HFFc6 (cell line): ENCODE data around the gene NEU4. TPM values are rescaled to one million over a fixed set of nuclear protein-coding genes. Genes with fewer than 3 reads are reported as not detected.
"Not testable (repeated sequence)": the region's sequence is repeated elsewhere in the genome, so short reads cannot be mapped to it uniquely, and the experiment has no call there.

Source experiments
- DNase-seq: peaks from one replicate; pipeline ENCODE4 v3.0.0-alpha.2; 2018
- H3K27ac Mint-ChIP-seq: 2 replicates; pipeline ENCODE4 v1.8.0; 2020; ENCODE audit warnings: mild to moderate bottlenecking, mixed read lengths
- H3K27me3 Mint-ChIP-seq: 2 replicates; pipeline ENCODE4 v1.8.0; 2021; ENCODE audit warnings: mild to moderate bottlenecking, moderate library complexity, mixed read lengths; ENCODE audit not compliant: insufficient read depth
- H3K36me3 Mint-ChIP-seq: 2 replicates; pipeline ENCODE4 v1.8.0; 2021; ENCODE audit warnings: low read depth, mixed read lengths
- H3K4me1 Mint-ChIP-seq: 2 replicates; pipeline ENCODE4 v1.8.0; 2020; ENCODE audit warnings: low read depth, mixed read lengths
- H3K4me3 Mint-ChIP-seq: 2 replicates; pipeline ENCODE4 v1.8.0; 2020; ENCODE audit warnings: mild to moderate bottlenecking, moderate library complexity, mixed read lengths
- H3K9me3 Mint-ChIP-seq: 2 replicates; pipeline ENCODE4 v1.8.0; 2020; ENCODE audit warnings: mild to moderate bottlenecking, mixed read lengths
- total RNA-seq, 6 experiments: library from RNA; stranded (reverse); fragmentation: NEBNext Ultra II Directional; extraction: Animal tissue kit (Norgen Biotek cat#: 25700); gene quantifications; 2 replicates in 1 of 6; 3 replicates in 5 of 6; pipeline ENCODE4 v1.2.3, GENCODE V29; 2021
- TF ChIP-seq, protein P1 (sequence below): fragments of 200-600 bp; sonication (generic); IDR thresholded peaks from 2 replicates; pipeline ENCODE4 v1.5.0; 2021; ENCODE audit warnings: antibody characterized with exemption, mild to moderate bottlenecking

NEU4 gene
- total RNA-seq, 6 experiments from 2014 or later: 0.08 TPM; not detected in 5

DNA sequence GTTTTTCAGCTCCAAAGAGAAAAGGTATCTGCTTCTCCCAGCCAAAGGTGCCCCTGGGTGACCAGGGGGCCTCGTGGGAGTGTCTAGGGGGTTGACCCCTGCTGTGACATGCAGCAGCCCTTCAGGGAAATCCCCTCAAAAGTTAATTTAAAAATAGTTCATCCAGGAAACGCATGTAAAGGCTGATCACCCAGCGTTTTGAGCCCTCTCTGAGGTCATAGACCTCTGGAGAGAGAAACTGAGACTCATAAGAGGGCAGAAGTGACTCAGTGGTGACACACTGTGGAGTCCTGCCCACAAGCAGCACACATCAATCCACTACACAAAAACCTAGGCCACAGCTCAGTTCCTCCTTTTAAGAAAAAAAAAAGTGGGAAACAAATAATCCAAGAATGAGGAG lies 20.4 kb upstream of the NEU4 start:
- H3K4me3 Mint-ChIP-seq: no peak overlapping the region
- H3K27me3 Mint-ChIP-seq: peaks cover 9% of the 10 kb centered on the region
- no peaks in the 10 kb centered on the region; the same call in 1 of the 2 replicates for H3K9me3 Mint-ChIP-seq

GRCh38 chr2:241791385-241791784 lies 17.6 kb upstream of the NEU4 start:
- not testable (repeated sequence) for H3K36me3 Mint-ChIP-seq, H3K4me3 Mint-ChIP-seq, H3K4me1 Mint-ChIP-seq, DNase-seq, H3K9me3 Mint-ChIP-seq, H3K27ac Mint-ChIP-seq
- peaks cover 14% of the 10 kb centered on the region for H3K27me3 Mint-ChIP-seq

More for the DNA sequence above, 20.4 kb upstream of the NEU4 start:
- H3K27ac Mint-ChIP-seq: no peak overlapping the region
- no peaks in the 10 kb centered on the region; the same call in 1 of the 2 replicates for H3K36me3 Mint-ChIP-seq
- DNase-seq: no peak
- 0 out of 2 replicates have a peak, but pooled peaks cover 7% of the 10 kb centered on the region for H3K4me1 Mint-ChIP-seq
- TF ChIP-seq, protein P1, sequence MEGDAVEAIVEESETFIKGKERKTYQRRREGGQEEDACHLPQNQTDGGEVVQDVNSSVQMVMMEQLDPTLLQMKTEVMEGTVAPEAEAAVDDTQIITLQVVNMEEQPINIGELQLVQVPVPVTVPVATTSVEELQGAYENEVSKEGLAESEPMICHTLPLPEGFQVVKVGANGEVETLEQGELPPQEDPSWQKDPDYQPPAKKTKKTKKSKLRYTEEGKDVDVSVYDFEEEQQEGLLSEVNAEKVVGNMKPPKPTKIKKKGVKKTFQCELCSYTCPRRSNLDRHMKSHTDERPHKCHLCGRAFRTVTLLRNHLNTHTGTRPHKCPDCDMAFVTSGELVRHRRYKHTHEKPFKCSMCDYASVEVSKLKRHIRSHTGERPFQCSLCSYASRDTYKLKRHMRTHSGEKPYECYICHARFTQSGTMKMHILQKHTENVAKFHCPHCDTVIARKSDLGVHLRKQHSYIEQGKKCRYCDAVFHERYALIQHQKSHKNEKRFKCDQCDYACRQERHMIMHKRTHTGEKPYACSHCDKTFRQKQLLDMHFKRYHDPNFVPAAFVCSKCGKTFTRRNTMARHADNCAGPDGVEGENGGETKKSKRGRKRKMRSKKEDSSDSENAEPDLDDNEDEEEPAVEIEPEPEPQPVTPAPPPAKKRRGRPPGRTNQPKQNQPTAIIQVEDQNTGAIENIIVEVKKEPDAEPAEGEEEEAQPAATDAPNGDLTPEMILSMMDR: no peak

DNA sequence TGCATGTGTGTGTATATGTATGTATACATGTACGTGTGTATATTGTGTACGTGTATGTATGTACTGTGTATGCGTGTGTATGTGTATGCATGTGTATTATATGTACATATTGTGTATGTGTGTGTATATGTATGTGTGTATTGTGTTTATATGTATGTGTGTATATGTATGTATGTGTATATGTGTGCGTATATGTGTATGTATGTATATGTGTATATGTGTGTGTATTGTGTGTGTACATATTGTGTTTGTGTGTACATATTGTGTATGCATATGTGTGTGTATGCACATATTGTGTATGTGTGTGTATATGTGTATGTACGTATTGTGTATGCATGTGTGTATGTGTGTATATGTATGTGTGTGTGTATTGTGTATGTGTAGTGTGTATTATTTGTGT lies 15.6 kb upstream of the NEU4 start:
- H3K27ac Mint-ChIP-seq: no peak overlapping the region

GRCh38 chr2:241794250-241794823 lies 14.7 kb upstream of the NEU4 start:
- no peak overlapping the region for H3K4me3 Mint-ChIP-seq
- DNase-seq: no peak
- no peaks in the 10 kb centered on the region; the same call in 1 of the 2 replicates for H3K9me3 Mint-ChIP-seq
- no peaks in the 10 kb centered on the region for H3K4me1 Mint-ChIP-seq
- H3K27ac Mint-ChIP-seq: no peak overlapping the region
- H3K36me3 Mint-ChIP-seq: no peaks in the 10 kb centered on the region; the same call in 1 of the 2 replicates
- TF ChIP-seq, protein P1: no peak
- H3K27me3 Mint-ChIP-seq: peaks cover 16% of the 10 kb centered on the region

More for the DNA sequence above, 15.6 kb upstream of the NEU4 start:
- Mint-ChIP-seq H3K36me3 (no peaks in the 10 kb centered on the region; the same call in 1 of the 2 replicates), H3K4me3 (no peak overlapping the region), H3K9me3 (no peaks in the 10 kb centered on the region; the same call in 1 of the 2 replicates), H3K27me3 (peaks cover 19% of the 10 kb centered on the region), H3K4me1 (0 out of 2 replicates have a peak, but pooled peaks cover 7% of the 10 kb centered on the region)
- DNase-seq: no peak
- TF ChIP-seq, protein P1: no peak

GRCh38 chr2:241795021-241795999 lies 13.7 kb upstream of the NEU4 start:
- Mint-ChIP-seq H3K4me1 (no peaks in the 10 kb centered on the region), H3K27ac (no peak overlapping the region), H3K27me3 (peaks cover 17% of the 10 kb centered on the region), H3K36me3 (no peaks in the 10 kb centered on the region), H3K4me3 (no peak overlapping the region), H3K9me3 (no peaks in the 10 kb centered on the region; the same call in 1 of the 2 replicates)
- no peak for DNase-seq
- TF ChIP-seq, protein P1: no peak
